Measurements from ENCODE around the gene MBD3L3. TPM values are rescaled to one million over a fixed set of nuclear protein-coding genes. Genes with fewer than 3 reads are reported as not detected.

MBD3L3 gene
- total and polyA plus RNA-seq, 10 of the 15 experiments (the other 5 are each of a cell fraction or from before 2014, with no cell fraction given), result not detected

DNA sequence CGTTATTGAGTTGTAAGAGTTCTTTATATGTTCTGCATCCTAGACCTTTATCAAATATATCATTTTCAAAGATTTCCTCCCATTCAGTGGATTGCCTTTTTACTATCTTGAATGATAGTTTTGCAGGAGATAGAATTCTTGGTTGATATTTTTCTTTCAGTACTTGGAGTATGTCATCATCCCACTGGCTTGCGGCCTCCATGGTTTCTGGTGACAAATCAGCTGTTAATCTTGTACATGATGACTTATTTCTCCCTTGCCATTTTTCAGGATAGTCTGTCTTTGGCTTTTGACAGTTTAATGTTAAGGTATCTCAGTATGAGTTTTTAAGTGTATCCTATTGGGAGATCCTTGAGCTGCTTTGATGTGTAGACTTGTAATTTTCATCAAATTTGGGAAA lies 19.5 kb upstream of the MBD3L3 start:
- Histone ChIP-seq H3K4me3 (no peak overlapping the region), H3K4me2 (ENCODE audit: control insufficient read depth, insufficient read depth) (no peak overlapping the region), H3K27ac (ENCODE audit: control insufficient read depth, insufficient read depth) (no peak overlapping the region), H3K9me3 (replicated peaks; ENCODE audit: control insufficient read depth, insufficient read depth, low read length) (peaks cover 66% of the 10 kb centered on the region), H2AFZ (ENCODE audit: control insufficient read depth, low read depth, low read length) (no peak overlapping the region), H3K36me3 (ENCODE audit: control insufficient read depth in 2 of 2, insufficient read depth in 2 of 2, low read length in 1 of 2) (peaks cover 37 to 56% of the 10 kb centered on the region in 2 experiments), H3K4me1 (ENCODE audit: control insufficient read depth, insufficient read depth, low read length) (no peaks in the 10 kb centered on the region), H3K9ac (ENCODE audit: control insufficient read depth, insufficient read depth, low read length) (no peak overlapping the region), H3K79me2 (ENCODE audit: control insufficient read depth, insufficient read depth, low read length) (no peaks in the 10 kb centered on the region), H4K20me1 (ENCODE audit: control insufficient read depth, insufficient read depth) (no peaks in the 10 kb centered on the region), H3K27me3 (replicated peaks in 1 of 2; ENCODE audit: control insufficient read depth in 2 of 2, insufficient read depth in 2 of 2, low read length in 1 of 2) (no peaks in the 10 kb centered on the region)
- intact Hi-C loops (cut with micrococcal nuclease; ENCODE audit: unreplicated experiment) (no loop called here), in situ Hi-C loops (cut with MboI) (loop anchor here (5.0 kb wide), 1 partner anchor 66 kb away; no protein-coding TSS in a partner anchor)
- TF ChIP-seq CBX5 (IDR thresholded peaks at IDR 0.05; ENCODE audit: low read depth) (peak; percentile 87; the same call in 1 of the 2 replicates), RAD51 (IDR thresholded peaks at IDR 0.05) (no peak), HDGF (IDR thresholded peaks at IDR 0.05) (no peak), EP300 (IDR thresholded peaks at IDR 0.05; ENCODE audit: borderline replicate concordance in 1 of 2, control insufficient read depth in 1 of 2, low read depth in 2 of 2, low read length in 2 of 2) (no peak), ZNF622 (IDR thresholded peaks at IDR 0.05) (no peak), CHD4 (IDR thresholded peaks at IDR 0.05) (no peak)
- TF ChIP-seq, protein P1, sequence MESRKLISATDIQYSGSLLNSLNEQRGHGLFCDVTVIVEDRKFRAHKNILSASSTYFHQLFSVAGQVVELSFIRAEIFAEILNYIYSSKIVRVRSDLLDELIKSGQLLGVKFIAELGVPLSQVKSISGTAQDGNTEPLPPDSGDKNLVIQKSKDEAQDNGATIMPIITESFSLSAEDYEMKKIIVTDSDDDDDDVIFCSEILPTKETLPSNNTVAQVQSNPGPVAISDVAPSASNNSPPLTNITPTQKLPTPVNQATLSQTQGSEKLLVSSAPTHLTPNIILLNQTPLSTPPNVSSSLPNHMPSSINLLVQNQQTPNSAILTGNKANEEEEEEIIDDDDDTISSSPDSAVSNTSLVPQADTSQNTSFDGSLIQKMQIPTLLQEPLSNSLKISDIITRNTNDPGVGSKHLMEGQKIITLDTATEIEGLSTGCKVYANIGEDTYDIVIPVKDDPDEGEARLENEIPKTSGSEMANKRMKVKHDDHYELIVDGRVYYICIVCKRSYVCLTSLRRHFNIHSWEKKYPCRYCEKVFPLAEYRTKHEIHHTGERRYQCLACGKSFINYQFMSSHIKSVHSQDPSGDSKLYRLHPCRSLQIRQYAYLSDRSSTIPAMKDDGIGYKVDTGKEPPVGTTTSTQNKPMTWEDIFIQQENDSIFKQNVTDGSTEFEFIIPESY (IDR thresholded peaks at IDR 0.05), result peak; percentile 100
- ChIA-PET SMC1A (ENCODE audit: uncharacterized antibody, unreplicated experiment) (no interaction called here), RAD21 (ENCODE audit: unreplicated experiment) (interaction anchor here (0.9 kb wide), 1 partner anchor 195 kb away, joined by 3 read pairs; no protein-coding TSS in a partner anchor), CTCF (no interaction called here), POLR2A (no interaction called here)
- DNase-seq (ENCODE audit: low read depth, low spot score), result no peak
- FAIRE-seq, result no peak
- 98% methylated on average over 2 of the region's 2 CpGs for WGBS (ENCODE audit: insufficient coverage, insufficient replicate concordance, low lambda C conversion rate, missing lambda C conversion rate)
- BruUV-seq (replicated peaks), result no TSS peak
- ATAC-seq, result no peak

Data from GM12878 (cell line).